ENCODE results near the gene HADH. TPM values are rescaled to one million over a fixed set of nuclear protein-coding genes. Genes with fewer than 3 reads are reported as not detected.

The HADH gene
- total RNA-seq, 1 donor from 2014 or later = 24.2 TPM

DNA sequence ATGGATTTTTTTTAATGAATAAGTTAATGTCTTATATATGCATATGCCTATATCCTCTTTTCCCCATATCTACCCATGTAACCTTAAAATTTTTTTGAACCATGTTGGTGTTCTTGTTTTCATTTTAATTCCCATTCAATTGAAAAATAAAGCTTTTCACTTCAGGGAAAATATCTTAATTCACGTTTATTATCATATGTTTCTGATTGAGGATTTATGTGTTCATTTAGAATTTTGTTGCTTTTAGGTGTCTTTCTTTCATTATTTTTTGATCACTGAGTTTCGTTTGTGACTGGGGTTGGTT is 29.1 kb downstream of the HADH start:
- Histone ChIP-seq H3K9ac (ENCODE audit: low read length) (no peak overlapping the region), H2AFZ (ENCODE audit: low read depth, low read length) (no peak overlapping the region), H3K27ac (ENCODE audit: low read depth, low read length) (no peak overlapping the region), H3K27me3 (ENCODE audit: insufficient read depth, low read length) (no peaks in the 10 kb centered on the region), H3K4me2 (ENCODE audit: low read length) (no peak overlapping the region), H4K20me1 (ENCODE audit: insufficient read depth, low read length) (no peaks in the 10 kb centered on the region), H3K9me3 (ENCODE audit: insufficient read depth, low read depth, low read length) (no peaks in the 10 kb centered on the region), H3K4me1 (ENCODE audit: insufficient read depth, low read length) (no peaks in the 10 kb centered on the region), H3K36me3 (ENCODE audit: insufficient read depth, low read length) (peaks cover 4% of the 10 kb centered on the region), H3K79me2 (ENCODE audit: insufficient read depth, low read length) (no peaks in the 10 kb centered on the region), H3K4me3 (ENCODE audit: insufficient read depth, low read depth, low read length) (no peak overlapping the region)
- peaks cover 7% of the 10 kb centered on the region for H3K36me3 Mint-ChIP-seq (ENCODE audit: low read depth, unreplicated experiment)
- H3K4me1 Mint-ChIP-seq (ENCODE audit: low read depth, unreplicated experiment) = no peaks in the 10 kb centered on the region
- no peak overlapping the region for H3K4me3 Mint-ChIP-seq (ENCODE audit: unreplicated experiment)
- FAIRE-seq (no peak), DNase-seq (ENCODE audit: low read depth) (no peak)
- H3K9me3 Mint-ChIP-seq (ENCODE audit: unreplicated experiment) = no peaks in the 10 kb centered on the region
- H3K27me3 Mint-ChIP-seq (ENCODE audit: low read depth, unreplicated experiment) = no peaks in the 10 kb centered on the region
- TF ChIP-seq EZH2 (IDR thresholded peaks at IDR 0.05; ENCODE audit: insufficient read depth, low read length) = no peak
- TF ChIP-seq, protein P1, sequence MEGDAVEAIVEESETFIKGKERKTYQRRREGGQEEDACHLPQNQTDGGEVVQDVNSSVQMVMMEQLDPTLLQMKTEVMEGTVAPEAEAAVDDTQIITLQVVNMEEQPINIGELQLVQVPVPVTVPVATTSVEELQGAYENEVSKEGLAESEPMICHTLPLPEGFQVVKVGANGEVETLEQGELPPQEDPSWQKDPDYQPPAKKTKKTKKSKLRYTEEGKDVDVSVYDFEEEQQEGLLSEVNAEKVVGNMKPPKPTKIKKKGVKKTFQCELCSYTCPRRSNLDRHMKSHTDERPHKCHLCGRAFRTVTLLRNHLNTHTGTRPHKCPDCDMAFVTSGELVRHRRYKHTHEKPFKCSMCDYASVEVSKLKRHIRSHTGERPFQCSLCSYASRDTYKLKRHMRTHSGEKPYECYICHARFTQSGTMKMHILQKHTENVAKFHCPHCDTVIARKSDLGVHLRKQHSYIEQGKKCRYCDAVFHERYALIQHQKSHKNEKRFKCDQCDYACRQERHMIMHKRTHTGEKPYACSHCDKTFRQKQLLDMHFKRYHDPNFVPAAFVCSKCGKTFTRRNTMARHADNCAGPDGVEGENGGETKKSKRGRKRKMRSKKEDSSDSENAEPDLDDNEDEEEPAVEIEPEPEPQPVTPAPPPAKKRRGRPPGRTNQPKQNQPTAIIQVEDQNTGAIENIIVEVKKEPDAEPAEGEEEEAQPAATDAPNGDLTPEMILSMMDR (IDR thresholded peaks at IDR 0.05; ENCODE audit: insufficient read depth, low read depth, low read length) = no peak
- H3K27ac Mint-ChIP-seq (ENCODE audit: unreplicated experiment) = no peak overlapping the region

DNA sequence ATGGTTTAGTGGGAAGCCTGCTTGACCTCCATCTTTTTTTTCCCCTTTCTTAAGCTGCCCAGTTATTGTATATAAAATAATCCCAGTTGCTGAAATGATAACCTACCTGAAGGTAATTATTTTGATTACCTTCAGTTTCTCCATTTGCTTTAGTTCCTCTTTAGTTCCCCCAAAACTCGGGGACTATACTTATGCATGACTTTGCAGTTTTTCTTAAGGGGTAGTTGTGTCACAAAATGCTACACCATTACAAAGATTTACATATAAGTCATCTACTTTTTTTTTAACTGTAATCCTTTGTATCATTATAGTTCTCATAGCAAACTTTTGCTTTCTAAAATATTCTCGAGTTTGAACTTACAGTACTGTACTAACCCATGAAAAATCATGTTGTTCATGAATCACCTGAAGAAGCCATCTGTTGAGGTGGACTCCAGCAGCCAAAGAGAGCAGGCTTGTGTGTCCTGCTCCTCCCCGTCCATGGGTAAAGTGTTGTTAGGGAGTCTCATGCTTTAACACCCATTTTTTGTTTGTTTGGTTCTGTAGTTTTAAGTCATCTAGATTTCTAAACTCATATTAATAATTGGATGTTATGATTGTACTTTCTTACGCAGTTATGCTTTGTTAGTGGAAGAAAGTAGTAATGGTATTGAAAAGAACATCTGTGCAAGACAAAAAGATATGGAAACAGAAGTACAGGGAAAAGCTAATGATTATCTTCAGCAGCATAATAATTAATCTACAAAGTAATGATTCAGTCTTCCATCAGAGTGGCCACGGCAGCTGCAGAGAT is 34.6 kb downstream of the HADH start:
- H3K9me3 Mint-ChIP-seq (ENCODE audit: unreplicated experiment) = no peaks in the 10 kb centered on the region
- no peaks in the 10 kb centered on the region for H3K79me2 ChIP-seq (ENCODE audit: insufficient read depth, low read length)
- H3K4me2 ChIP-seq (ENCODE audit: low read length) = no peak overlapping the region
- FAIRE-seq = no peak
- H3K4me1 ChIP-seq (ENCODE audit: insufficient read depth, low read length) = peaks cover 3% of the 10 kb centered on the region
- H3K4me3 ChIP-seq (ENCODE audit: insufficient read depth, low read depth, low read length) = no peak overlapping the region
- H3K36me3 Mint-ChIP-seq (ENCODE audit: low read depth, unreplicated experiment) = peaks cover 5% of the 10 kb centered on the region
- no peak overlapping the region for H2AFZ ChIP-seq (ENCODE audit: low read depth, low read length)
- TF ChIP-seq, protein P1 (IDR thresholded peaks at IDR 0.05; ENCODE audit: insufficient read depth, low read depth, low read length) = no peak
- TF ChIP-seq EZH2 (IDR thresholded peaks at IDR 0.05; ENCODE audit: insufficient read depth, low read length) = no peak
- no peak for DNase-seq (ENCODE audit: low read depth)
- no peaks in the 10 kb centered on the region for H4K20me1 ChIP-seq (ENCODE audit: insufficient read depth, low read length)
- no peak overlapping the region for H3K4me3 Mint-ChIP-seq (ENCODE audit: unreplicated experiment)
- H3K27ac ChIP-seq (ENCODE audit: low read depth, low read length) = no peak overlapping the region
- no peaks in the 10 kb centered on the region for H3K9me3 ChIP-seq (ENCODE audit: insufficient read depth, low read depth, low read length)
- H3K4me1 Mint-ChIP-seq (ENCODE audit: low read depth, unreplicated experiment) = peaks cover 5% of the 10 kb centered on the region
- no peaks in the 10 kb centered on the region for H3K27me3 ChIP-seq (ENCODE audit: insufficient read depth, low read length)
- peaks cover 4% of the 10 kb centered on the region for H3K36me3 ChIP-seq (ENCODE audit: insufficient read depth, low read length)
- no peak overlapping the region for H3K9ac ChIP-seq (ENCODE audit: low read length)
- H3K27ac Mint-ChIP-seq (ENCODE audit: unreplicated experiment) = no peak overlapping the region
- no peaks in the 10 kb centered on the region for H3K27me3 Mint-ChIP-seq (ENCODE audit: low read depth, unreplicated experiment)

DNA sequence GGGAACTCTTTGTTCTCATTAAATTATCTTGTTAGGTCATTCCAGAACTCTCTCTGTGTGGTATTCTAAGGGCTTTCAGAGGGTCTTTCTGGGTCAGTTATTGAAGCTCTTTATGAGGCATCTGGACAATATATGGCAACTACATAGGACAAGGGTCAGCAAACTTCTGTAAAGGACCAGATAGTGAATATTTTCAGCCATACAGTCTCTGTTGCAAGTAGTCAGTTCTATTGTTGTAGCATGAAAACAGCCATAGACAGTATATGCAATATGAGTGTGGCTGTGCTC is 35.1 kb downstream of the HADH start:
- H4K20me1 ChIP-seq (ENCODE audit: insufficient read depth, low read length) = no peaks in the 10 kb centered on the region
- no peak for DNase-seq (ENCODE audit: low read depth)
- H3K4me2 ChIP-seq (ENCODE audit: low read length) = no peak overlapping the region
- H3K79me2 ChIP-seq (ENCODE audit: insufficient read depth, low read length) = no peaks in the 10 kb centered on the region
- Mint-ChIP-seq H3K27me3 (ENCODE audit: low read depth, unreplicated experiment) (no peaks in the 10 kb centered on the region), H3K36me3 (ENCODE audit: low read depth, unreplicated experiment) (peaks cover 5% of the 10 kb centered on the region), H3K4me1 (ENCODE audit: low read depth, unreplicated experiment) (peaks cover 10% of the 10 kb centered on the region), H3K9me3 (ENCODE audit: unreplicated experiment) (no peaks in the 10 kb centered on the region), H3K4me3 (ENCODE audit: unreplicated experiment) (no peak overlapping the region), H3K27ac (ENCODE audit: unreplicated experiment) (no peak overlapping the region)
- FAIRE-seq = no peak
- H3K4me1 ChIP-seq (ENCODE audit: insufficient read depth, low read length) = peaks cover 6% of the 10 kb centered on the region
- H3K27ac ChIP-seq (ENCODE audit: low read depth, low read length) = no peak overlapping the region
- H3K9ac ChIP-seq (ENCODE audit: low read length) = no peak overlapping the region
- no peaks in the 10 kb centered on the region for H3K36me3 ChIP-seq (ENCODE audit: insufficient read depth, low read length)
- H3K4me3 ChIP-seq (ENCODE audit: insufficient read depth, low read depth, low read length) = no peak overlapping the region
- H3K27me3 ChIP-seq (ENCODE audit: insufficient read depth, low read length) = no peaks in the 10 kb centered on the region
- no peak overlapping the region for H2AFZ ChIP-seq (ENCODE audit: low read depth, low read length)
- TF ChIP-seq, protein P1 (IDR thresholded peaks at IDR 0.05; ENCODE audit: insufficient read depth, low read depth, low read length) = no peak
- no peak for TF ChIP-seq EZH2 (IDR thresholded peaks at IDR 0.05; ENCODE audit: insufficient read depth, low read length)
- H3K9me3 ChIP-seq (ENCODE audit: insufficient read depth, low read depth, low read length) = no peaks in the 10 kb centered on the region

All from astrocyte (in vitro differentiated cells and primary cell).